Urinary bladder (tissue), 4 donors: Measurements from ENCODE around the gene ULK2. TPM values are rescaled to one million over a fixed set of nuclear protein-coding genes. Genes with fewer than 3 reads are reported as not detected.
"Not testable (repeated sequence)": the region's sequence is repeated elsewhere in the genome, so short reads cannot be mapped to it uniquely, and the experiment has no call there.

Source experiments
- DNase-seq: peaks from one replicate; pipeline ENCODE4 v3.0.0-alpha.2; 2015; ENCODE audit errors: extremely low spot score
- H3K27ac ChIP-seq: one replicate; pipeline ENCODE4 v1.5.1; 2013; ENCODE audit warnings: low read depth, mild to moderate bottlenecking, moderate library complexity
- H3K36me3 ChIP-seq: one replicate; pipeline ENCODE4 v1.6.1; 2013; ENCODE audit warnings: mild to moderate bottlenecking, moderate library complexity; ENCODE audit not compliant: insufficient read depth
- H3K4me1 ChIP-seq: one replicate; pipeline ENCODE4 v1.6.1; 2013; ENCODE audit warnings: mild to moderate bottlenecking, moderate library complexity; ENCODE audit not compliant: insufficient read depth
- H3K4me3 ChIP-seq: one replicate; pipeline ENCODE4 v1.5.1; 2013; ENCODE audit warnings: low read depth, low read length
- WGBS: extraction: QIAGEN DNeasy Blood & Tissue Kit; methylation state at CpG from one replicate; pipeline ENCODE4 v1.1.7; 2013; 5-methylcytosine and 5-hydroxymethylcytosine counted together
- polyA plus RNA-seq: library from polyadenylated mRNA; stranded (reverse); fragments of 200-250 nt; gene quantifications from one replicate; pipeline ENCODE4 v1.2.3, GENCODE V29; 2013
- total RNA-seq: library from RNA; depleted of rRNA; stranded (reverse); fragments of >200 nt; gene quantifications from one replicate; pipeline ENCODE4 v1.2.3, GENCODE V29; 2014
- donor health status: healthy with polysubstance abuse.
- donor health status: healthy.

The ULK2 gene
- total and polyA plus RNA-seq, 2 donors: 17.2 to 51.7 TPM

DNA sequence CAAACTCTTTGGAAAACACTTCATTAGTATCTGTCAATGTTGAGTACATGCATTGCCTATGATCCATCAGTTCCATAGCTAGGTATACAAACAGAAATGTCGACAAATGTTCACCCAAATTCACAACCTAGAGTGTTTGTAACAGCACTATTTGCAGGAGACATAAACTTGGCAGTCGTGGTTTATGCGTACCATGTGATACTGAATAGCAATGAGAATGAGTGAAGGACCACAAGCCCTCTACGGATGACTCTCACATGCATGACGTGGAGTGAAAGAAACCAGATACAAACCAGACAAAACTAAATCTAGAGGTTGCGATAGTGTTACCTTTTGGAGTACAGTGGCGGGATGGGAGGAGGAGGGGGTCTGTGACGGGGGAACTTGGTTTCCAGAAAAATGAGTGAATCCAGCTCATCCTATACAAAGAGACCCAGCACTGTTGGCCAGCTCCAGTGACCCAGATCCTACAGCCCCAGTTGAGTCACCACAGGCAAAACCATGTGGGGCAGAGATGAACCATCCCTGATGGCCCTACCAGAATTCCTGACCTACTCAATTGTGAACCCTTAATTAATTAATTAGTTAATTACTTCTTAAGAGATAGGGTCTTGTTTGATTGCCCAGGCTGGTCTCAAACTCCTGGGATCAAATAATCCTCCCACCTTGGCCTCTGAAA lies 15.9 kb upstream of the ULK2 start:
- Histone ChIP-seq H3K4me1 (no peaks in the 10 kb centered on the region), H3K27ac (no peak overlapping the region), H3K4me3 (no peak overlapping the region), H3K36me3 (no peaks in the 10 kb centered on the region)
- WGBS: 52% methylated on average over 8 of the region's 8 CpGs
- no peak for DNase-seq

DNA sequence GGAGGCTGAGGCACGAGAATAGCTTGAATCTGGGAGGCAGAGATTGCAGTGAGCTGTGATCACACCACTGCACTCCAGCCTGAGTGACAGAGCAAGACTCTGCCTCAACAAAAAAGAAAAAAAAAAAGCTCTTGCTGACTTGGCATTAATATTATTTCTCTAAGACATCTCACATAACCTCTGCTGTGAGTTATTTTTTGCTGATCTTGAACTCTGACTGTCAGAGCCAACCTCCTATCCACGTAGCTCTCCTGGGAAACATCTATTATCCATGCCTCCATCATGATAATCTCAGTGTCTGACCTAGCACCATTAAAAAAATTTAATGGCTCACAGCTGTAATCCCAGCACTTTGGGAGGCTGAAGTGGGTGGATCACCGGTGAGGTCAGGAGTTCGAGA lies 12.7 kb upstream of the ULK2 start:
- DNase-seq: no peak
- WGBS: 83% methylated on average over 4 of the region's 4 CpGs
- Histone ChIP-seq H3K36me3 (no peaks in the 10 kb centered on the region), H3K27ac (no peak overlapping the region), H3K4me1 (no peaks in the 10 kb centered on the region), H3K4me3 (no peak overlapping the region)

DNA sequence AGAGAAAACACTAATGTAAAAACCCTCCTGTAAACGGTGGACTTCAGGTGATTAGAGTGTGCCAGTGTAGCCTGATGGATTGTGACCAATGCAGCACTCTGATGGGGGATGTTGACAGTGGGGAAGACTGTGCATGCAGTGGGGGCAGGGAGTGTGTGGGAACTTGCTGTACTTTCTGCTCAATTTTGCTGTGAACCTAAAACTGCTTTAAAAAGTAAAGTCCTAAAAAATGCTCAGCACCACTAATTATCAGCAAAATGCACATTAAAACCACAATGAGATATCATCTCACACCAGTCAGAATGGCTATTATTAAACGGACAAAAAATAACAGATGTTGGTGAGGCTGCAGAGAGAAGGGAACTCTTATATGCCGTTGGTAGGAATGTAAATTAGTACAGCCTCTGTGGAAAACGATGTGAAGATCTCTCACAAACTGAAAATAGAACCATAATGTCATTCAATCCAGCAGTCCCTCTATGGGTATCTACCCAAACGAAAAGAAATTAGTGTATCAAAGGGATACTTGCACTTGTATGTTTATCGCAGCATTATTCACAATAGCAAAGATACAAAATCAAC lies 9.7 kb upstream of the ULK2 start:
- Histone ChIP-seq H3K4me1 (no peaks in the 10 kb centered on the region), H3K27ac (no peak overlapping the region), H3K36me3 (no peaks in the 10 kb centered on the region), H3K4me3 (no peak overlapping the region)
- no peak for DNase-seq
- 50% methylated on average over 6 of the region's 6 CpGs for WGBS

DNA sequence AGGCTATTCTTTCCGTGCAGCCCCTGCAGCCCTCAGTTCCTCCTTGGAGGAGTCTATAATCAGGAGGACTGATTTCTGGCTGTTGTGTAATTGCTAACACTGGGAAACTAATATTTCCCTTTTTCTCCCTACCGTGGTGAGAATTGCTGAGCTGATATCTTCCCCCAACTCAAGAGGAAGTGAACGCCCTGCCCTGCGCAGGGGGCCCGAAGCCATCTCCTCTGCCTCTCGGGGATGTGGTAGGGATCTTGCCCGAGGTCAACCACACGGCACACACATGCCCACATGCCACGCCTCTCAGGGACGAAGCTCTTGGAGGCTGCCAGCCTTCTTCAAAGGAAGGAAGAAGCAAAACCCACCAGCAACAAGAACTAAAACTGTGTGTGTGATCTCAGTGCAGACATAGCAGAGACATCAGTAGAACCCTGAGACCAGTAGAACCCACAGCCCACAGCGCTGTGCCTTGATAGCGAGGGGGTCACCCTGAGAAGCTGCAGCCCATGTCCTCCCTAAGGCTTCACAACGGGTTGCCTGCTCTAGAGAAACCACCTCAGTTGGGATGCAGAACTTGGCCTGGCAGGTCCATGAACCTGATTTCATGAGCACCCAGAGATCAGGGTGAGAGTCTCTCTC lies 8.9 kb upstream of the ULK2 start:
- Histone ChIP-seq H3K27ac (no peak overlapping the region), H3K4me3 (no peak overlapping the region), H3K36me3 (no peaks in the 10 kb centered on the region), H3K4me1 (no peaks in the 10 kb centered on the region)
- DNase-seq: no peak
- WGBS: 72% methylated on average over 13 of the region's 13 CpGs

DNA sequence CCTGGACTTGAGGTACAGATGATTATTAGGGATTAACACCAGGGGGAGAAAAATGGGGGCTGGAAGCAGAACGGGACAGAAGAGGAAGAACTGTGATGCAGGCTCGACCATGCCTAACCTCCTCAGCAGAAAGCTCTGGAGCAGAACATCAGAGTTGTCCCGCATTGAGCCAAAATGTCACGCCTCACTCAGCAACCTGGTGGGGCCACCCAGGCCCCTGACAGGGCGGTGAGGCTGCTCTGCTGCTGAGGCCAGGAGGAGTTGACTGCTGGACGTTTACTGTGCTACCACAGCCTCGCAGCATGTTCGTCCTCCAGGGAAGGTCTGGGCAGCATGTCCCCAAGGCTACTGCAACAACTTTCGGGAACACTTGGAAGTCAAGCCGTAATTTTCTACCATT lies 6.5 kb upstream of the ULK2 start:
- 83% methylated on average over 10 of the region's 10 CpGs for WGBS
- no peaks in the 10 kb centered on the region for H3K4me1 ChIP-seq
- no peak for DNase-seq
- H3K36me3 ChIP-seq: no peaks in the 10 kb centered on the region
- H3K4me3 ChIP-seq: no peak overlapping the region
- no peak overlapping the region for H3K27ac ChIP-seq

DNA sequence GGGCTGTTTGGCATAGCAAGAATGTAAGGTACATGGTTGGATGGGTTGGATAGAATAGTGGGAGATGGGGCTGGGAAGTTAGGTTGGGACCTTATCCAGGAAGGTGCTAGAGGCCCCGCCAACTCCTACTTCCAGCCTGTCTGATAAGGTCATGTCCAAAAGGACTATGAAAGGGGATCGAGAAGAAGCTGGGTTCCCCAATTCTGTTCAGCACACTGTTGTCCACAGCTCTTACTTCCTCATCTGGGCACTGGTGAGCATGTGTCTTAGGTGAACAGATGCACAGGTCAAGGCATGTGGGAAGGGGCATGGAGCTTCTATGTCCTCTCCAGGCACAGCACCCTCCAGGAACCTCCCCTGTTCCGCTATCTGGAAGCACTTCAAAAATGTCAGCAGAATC lies 5.6 kb upstream of the ULK2 start:
- Histone ChIP-seq H3K4me1 (no peaks in the 10 kb centered on the region), H3K27ac (no peak overlapping the region), H3K4me3 (no peak overlapping the region), H3K36me3 (no peaks in the 10 kb centered on the region)
- WGBS: 92% methylated on average over 3 of the region's 3 CpGs
- no peak for DNase-seq

DNA sequence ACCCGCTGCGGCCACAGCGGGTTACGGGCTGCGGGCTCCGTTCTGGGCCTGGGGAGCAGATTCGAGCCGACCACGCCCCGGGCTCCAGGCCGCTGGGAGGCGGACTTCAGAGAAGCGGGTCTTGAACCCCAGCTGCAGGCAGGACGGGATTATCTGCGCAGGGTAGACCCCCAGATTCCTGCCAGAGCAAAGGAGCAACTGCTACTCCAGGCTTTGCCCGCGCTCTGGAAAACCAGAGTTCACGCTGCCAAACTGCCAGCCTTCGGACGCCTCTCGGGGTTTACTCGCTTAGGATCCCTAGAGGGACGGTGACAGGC lies 301 bp upstream of the ULK2 start:
- no peak for DNase-seq
- H3K4me1 ChIP-seq: no peaks in the 10 kb centered on the region
- no peak overlapping the region for H3K27ac ChIP-seq
- WGBS: 23% methylated on average over 23 of the region's 23 CpGs
- H3K4me3 ChIP-seq: peak overlapping the region; percentile 92
- H3K36me3 ChIP-seq: no peaks in the 10 kb centered on the region

DNA sequence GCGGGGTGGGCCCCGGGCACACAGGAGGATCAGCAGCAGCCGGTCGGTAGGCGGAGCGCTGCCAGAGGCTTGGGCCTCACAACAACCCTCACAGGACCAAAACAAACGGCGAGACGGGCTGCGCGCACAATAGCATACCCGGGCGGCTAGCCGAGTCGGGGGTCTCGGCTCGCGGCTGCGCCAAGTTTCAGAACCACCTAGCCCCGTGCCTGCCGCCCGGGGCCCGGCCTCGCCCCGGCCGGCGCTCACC lies 732 bp downstream of the ULK2 start:
- no peak for DNase-seq
- Histone ChIP-seq H3K4me3 (peak overlapping the region; percentile 92), H3K36me3 (no peaks in the 10 kb centered on the region), H3K4me1 (no peaks in the 10 kb centered on the region), H3K27ac (peak overlapping the region; percentile 67)
- under 1% methylated on average over 27 of the region's 27 CpGs for WGBS

DNA sequence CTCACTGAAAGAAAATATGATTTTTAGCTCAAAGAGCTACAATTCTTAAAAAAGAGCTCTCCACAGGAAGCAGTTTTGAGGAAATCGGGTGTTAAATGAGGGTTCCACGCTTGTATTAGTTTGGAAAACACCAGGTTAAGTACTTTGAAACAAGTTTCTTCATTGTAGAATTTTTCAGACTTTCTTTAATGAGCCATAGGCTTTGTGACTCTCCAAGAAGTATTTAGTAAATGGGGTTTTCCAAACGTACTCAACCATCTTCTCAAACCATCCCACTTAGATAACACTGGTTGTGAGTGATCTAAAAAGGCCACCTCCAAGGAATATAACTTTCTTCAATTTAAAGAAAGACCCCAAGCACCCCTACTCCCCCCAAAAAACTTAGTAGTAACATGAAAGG lies 2.7 kb downstream of the ULK2 start:
- H3K4me3 ChIP-seq: no peak overlapping the region
- no peak for DNase-seq
- 94% methylated on average over 3 of the region's 3 CpGs for WGBS
- no peaks in the 10 kb centered on the region for H3K36me3 ChIP-seq
- H3K4me1 ChIP-seq: no peaks in the 10 kb centered on the region
- H3K27ac ChIP-seq: no peak overlapping the region

DNA sequence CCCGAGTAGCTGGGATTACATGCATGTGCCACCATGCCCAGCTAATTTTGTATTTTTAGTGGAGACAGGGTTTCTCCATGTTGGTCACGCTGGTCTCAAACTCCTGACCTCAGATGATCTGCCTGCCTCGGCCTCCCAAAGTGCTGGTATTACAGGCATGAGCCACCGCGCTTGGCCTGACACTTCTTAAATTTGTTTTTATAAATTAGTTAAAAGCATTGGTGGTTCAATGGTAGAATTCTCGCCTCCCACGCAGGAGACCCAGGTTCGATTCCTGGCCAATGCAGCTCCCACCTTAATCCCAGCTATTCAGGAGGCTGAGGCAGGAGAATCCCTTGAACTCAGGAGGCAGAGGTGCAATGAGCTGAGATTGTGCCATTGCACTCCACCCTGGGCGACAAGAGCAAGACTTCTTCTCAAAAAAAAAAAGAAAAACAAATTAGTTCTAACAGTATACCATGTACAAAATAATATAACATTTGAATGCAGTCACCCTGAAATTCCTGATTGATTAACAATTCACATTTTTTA lies 7.0 kb downstream of the ULK2 start:
- not testable (repeated sequence) for H3K4me3 ChIP-seq, H3K27ac ChIP-seq, H3K36me3 ChIP-seq, H3K4me1 ChIP-seq, DNase-seq
- 96% methylated on average over 9 of the region's 9 CpGs for WGBS

DNA sequence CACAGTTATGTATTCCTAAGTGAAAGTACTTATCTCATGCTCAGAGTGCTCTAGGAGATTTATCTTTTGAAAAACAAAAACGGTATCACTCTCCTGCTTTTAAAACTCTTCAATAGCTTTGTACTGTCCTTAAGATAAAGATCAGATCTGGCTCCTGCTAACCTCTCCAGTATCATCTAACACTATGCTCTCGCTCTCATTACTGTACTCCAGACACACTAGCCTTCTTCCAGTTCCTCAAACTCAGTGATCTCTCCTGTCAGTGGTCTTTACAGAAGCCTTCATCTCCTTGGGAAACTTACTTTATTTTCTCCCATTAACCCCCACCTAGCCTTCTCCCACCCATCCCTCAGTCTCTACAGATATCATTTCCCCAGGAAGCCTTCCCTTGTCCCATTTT lies 10.1 kb downstream of the ULK2 start:
- Histone ChIP-seq H3K4me1 (no peaks in the 10 kb centered on the region), H3K36me3 (no peaks in the 10 kb centered on the region), H3K4me3 (no peak overlapping the region), H3K27ac (no peak overlapping the region)
- no peak for DNase-seq
- WGBS: 53% methylated on average over 2 of the region's 2 CpGs

DNA sequence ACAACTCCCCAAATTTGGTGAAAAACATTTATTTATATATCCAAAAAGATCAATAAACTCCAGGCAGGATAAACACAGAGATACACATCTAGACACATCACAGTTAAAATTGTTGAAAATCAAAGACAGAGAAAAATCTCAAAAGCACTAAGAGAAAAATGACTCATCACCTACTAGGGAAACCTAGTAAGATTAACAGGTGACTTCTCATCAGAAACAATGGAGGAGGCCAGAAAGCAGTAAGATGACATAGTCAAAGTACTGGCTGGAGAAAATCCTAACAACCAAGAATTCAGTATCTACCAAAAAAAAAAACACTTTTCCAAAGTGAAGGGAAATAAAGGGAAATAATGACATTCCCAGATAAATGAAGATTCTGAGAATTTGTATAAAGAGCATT lies 33.8 kb downstream of the ULK2 start:
- H3K36me3 ChIP-seq: no peaks in the 10 kb centered on the region
- H3K27ac ChIP-seq: no peak overlapping the region

DNA sequence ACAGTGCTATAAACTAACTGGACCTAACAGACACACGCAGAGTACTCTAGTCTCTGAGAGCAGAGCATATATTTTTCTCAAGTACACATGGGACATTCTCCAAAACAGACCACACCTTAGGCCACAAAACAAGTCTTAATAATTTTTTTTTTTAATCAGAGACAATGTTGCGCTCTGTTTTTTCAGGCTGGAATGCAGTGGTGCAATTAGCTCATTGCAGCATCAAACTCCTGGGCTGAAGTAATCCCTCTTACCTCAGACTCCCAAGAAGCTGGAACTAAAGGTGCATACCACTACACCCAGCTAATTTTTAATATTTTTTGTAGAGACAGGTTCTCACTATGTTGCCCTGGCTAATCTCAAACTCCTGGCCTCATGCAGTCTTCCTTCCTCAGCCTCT lies 37.7 kb downstream of the ULK2 start:
- WGBS: over 99% methylated on average over 2 of the region's 2 CpGs
- DNase-seq: no peak
- H3K36me3 ChIP-seq: no peaks in the 10 kb centered on the region
- no peak overlapping the region for H3K27ac ChIP-seq
- no peaks in the 10 kb centered on the region for H3K4me1 ChIP-seq
- H3K4me3 ChIP-seq: no peak overlapping the region

More for the DNA sequence above, 33.8 kb downstream of the ULK2 start:
- DNase-seq: no peak
- no peaks in the 10 kb centered on the region for H3K4me1 ChIP-seq
- no peak overlapping the region for H3K4me3 ChIP-seq

DNA sequence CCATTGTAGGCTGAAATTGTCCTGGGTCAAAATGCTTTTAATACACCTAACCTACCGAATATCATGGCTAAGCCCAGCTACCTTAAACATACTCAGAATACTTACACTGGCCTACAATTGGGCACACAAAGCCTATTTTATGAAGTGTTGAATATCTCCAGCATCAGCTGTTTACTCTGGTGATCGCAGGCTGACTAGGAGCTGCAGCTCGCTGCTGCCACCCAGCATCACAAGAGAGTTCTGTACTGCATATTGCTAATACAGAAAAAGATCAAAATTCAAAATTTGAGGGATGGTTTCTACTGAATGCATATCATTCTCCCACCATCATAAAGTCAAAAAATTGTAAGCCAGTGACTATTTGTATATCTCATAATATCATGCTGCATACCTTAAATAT lies 55.3 kb downstream of the ULK2 start:
- Histone ChIP-seq H3K36me3 (peaks cover 2% of the 10 kb centered on the region), H3K4me1 (no peaks in the 10 kb centered on the region), H3K4me3 (no peak overlapping the region), H3K27ac (no peak overlapping the region)
- WGBS: 51% methylated on average over 3 of the region's 3 CpGs
- DNase-seq: no peak
